ENCODE data around the gene GNS. TPM values are rescaled to one million over a fixed set of nuclear protein-coding genes. Genes with fewer than 3 reads are reported as not detected.

The GNS gene
- polyA plus RNA-seq, 2 of the 4 experiments (the other 2 are of a cell fraction) = 54.3 to 109 TPM

DNA sequence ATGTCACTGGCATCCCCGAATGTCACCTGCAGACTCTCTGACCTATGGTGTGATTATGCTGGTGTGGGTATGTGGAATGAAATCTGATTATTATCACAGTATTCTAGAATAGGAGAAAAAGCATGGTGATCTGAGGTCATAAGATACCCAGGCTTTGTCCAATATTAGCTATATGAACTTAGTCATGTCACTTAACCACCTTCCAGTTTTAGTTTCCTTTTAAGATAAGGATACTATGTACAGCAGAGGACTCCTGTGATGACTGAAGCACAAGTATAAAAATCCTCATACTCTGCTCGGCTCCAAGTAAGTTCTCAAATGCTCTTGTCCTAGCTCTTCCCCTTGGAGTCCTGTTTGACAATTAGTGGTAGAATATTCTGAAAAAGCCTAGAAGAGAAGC lies 2.8 kb downstream of the GNS start:
- no peak for FAIRE-seq

DNA sequence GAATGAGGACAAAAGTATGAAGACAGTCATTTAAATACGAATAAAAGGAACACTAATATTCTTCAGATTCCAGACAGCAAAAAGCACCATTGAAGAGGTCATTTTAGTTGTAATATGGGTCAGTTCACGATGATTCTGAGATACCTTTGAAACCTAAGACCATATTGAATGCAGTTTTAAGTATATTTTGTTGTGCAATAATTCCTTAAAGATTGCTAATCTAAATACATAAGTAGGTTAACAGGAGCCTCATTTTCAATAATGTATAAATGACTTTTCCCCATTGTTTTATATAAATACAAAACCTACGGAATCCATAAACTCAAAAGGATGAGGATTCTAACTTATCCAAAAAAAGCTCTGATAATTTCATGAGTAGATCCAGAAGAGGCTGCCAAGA lies 5.8 kb downstream of the GNS start:
- no peak for ATAC-seq
- no peak overlapping the region for H3K27ac ChIP-seq
- H3K4me1 ChIP-seq = peaks cover 8% of the 10 kb centered on the region; the same call in 2 of the 3 replicates
- ChIA-PET POLR2A (no interaction called here), CTCF (interaction anchor here (1.5 kb wide), 1 partner anchor 48 kb away, joined by 5 read pairs; no protein-coding TSS in a partner anchor)
- TF ChIP-seq CBX2 (IDR thresholded peaks at IDR 0.05; ENCODE audit: borderline replicate concordance, low read depth) (no peak), FOSB (CRISPR knock-in tag; IDR thresholded peaks at IDR 0.05) (no peak), ESRRA (IDR thresholded peaks at IDR 0.05; ENCODE audit: borderline replicate concordance, low read length) (no peak), JUNB (IDR thresholded peaks at IDR 0.05) (no peak), RARB (CRISPR knock-in tag; IDR thresholded peaks at IDR 0.05) (no peak), ZSCAN20 (CRISPR knock-in tag; IDR thresholded peaks at IDR 0.05) (no peak), TP53 (CRISPR knock-in tag; IDR thresholded peaks at IDR 0.05) (no peak), FOXS1 (CRISPR knock-in tag; IDR thresholded peaks at IDR 0.05) (no peak)
- TF ChIP-seq, protein P1, sequence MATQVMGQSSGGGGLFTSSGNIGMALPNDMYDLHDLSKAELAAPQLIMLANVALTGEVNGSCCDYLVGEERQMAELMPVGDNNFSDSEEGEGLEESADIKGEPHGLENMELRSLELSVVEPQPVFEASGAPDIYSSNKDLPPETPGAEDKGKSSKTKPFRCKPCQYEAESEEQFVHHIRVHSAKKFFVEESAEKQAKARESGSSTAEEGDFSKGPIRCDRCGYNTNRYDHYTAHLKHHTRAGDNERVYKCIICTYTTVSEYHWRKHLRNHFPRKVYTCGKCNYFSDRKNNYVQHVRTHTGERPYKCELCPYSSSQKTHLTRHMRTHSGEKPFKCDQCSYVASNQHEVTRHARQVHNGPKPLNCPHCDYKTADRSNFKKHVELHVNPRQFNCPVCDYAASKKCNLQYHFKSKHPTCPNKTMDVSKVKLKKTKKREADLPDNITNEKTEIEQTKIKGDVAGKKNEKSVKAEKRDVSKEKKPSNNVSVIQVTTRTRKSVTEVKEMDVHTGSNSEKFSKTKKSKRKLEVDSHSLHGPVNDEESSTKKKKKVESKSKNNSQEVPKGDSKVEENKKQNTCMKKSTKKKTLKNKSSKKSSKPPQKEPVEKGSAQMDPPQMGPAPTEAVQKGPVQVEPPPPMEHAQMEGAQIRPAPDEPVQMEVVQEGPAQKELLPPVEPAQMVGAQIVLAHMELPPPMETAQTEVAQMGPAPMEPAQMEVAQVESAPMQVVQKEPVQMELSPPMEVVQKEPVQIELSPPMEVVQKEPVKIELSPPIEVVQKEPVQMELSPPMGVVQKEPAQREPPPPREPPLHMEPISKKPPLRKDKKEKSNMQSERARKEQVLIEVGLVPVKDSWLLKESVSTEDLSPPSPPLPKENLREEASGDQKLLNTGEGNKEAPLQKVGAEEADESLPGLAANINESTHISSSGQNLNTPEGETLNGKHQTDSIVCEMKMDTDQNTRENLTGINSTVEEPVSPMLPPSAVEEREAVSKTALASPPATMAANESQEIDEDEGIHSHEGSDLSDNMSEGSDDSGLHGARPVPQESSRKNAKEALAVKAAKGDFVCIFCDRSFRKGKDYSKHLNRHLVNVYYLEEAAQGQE (IDR thresholded peaks at IDR 0.05) = no peak
- TF ChIP-seq, protein P2, sequence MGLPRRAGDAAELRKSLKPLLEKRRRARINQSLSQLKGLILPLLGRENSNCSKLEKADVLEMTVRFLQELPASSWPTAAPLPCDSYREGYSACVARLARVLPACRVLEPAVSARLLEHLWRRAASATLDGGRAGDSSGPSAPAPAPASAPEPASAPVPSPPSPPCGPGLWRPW (IDR thresholded peaks at IDR 0.05) = no peak
- TF ChIP-seq, protein P3, sequence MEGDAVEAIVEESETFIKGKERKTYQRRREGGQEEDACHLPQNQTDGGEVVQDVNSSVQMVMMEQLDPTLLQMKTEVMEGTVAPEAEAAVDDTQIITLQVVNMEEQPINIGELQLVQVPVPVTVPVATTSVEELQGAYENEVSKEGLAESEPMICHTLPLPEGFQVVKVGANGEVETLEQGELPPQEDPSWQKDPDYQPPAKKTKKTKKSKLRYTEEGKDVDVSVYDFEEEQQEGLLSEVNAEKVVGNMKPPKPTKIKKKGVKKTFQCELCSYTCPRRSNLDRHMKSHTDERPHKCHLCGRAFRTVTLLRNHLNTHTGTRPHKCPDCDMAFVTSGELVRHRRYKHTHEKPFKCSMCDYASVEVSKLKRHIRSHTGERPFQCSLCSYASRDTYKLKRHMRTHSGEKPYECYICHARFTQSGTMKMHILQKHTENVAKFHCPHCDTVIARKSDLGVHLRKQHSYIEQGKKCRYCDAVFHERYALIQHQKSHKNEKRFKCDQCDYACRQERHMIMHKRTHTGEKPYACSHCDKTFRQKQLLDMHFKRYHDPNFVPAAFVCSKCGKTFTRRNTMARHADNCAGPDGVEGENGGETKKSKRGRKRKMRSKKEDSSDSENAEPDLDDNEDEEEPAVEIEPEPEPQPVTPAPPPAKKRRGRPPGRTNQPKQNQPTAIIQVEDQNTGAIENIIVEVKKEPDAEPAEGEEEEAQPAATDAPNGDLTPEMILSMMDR (IDR thresholded peaks at IDR 0.05) = no peak
- no peak for FAIRE-seq
- no peak overlapping the region for H3K4me2 ChIP-seq
- H3K4me3 ChIP-seq = no peak overlapping the region
- 78% methylated on average over 3 of the region's 3 CpGs for WGBS (ENCODE audit: missing lambda C conversion rate)
- H3K9me3 ChIP-seq = no peaks in the 10 kb centered on the region
- no peak for DNase-seq (ENCODE audit: low read depth in 1 of 2, low spot score in 1 of 2)

More for the DNA sequence above, 2.8 kb downstream of the GNS start:
- POLR2A ChIA-PET = interaction anchor here (1.1 kb wide), 1 partner anchor 40 kb away, joined by 3 read pairs; no protein-coding TSS in a partner anchor
- H3K4me2 ChIP-seq = no peak overlapping the region
- TF ChIP-seq, protein P4, sequence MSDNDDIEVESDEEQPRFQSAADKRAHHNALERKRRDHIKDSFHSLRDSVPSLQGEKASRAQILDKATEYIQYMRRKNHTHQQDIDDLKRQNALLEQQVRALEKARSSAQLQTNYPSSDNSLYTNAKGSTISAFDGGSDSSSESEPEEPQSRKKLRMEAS (IDR thresholded peaks at IDR 0.05) = no peak
- TF ChIP-seq HOXB13 (CRISPR knock-in tag; IDR thresholded peaks at IDR 0.05; ENCODE audit: low read depth) (no peak), FOSL2 (IDR thresholded peaks at IDR 0.05) (no peak), FOSL2 (CRISPR knock-in tag; IDR thresholded peaks at IDR 0.05) (no peak), CEBPB (IDR thresholded peaks at IDR 0.05) (no peak), TP53 (CRISPR knock-in tag; IDR thresholded peaks at IDR 0.05) (no peak), EHF (CRISPR knock-in tag; IDR thresholded peaks at IDR 0.05) (no peak), MYC (IDR thresholded peaks at IDR 0.05; ENCODE audit: borderline replicate concordance, low read length) (no peak), ESRRA (IDR thresholded peaks at IDR 0.05; ENCODE audit: borderline replicate concordance, low read length) (no peak), ZNF302 (CRISPR knock-in tag; IDR thresholded peaks at IDR 0.05) (no peak)
- TF ChIP-seq, protein P2 (IDR thresholded peaks at IDR 0.05) = no peak
- TF ChIP-seq, protein P5, sequence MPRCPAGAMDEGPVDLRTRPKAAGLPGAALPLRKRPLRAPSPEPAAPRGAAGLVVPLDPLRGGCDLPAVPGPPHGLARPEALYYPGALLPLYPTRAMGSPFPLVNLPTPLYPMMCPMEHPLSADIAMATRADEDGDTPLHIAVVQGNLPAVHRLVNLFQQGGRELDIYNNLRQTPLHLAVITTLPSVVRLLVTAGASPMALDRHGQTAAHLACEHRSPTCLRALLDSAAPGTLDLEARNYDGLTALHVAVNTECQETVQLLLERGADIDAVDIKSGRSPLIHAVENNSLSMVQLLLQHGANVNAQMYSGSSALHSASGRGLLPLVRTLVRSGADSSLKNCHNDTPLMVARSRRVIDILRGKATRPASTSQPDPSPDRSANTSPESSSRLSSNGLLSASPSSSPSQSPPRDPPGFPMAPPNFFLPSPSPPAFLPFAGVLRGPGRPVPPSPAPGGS (IDR thresholded peaks at IDR 0.05) = no peak
- TF ChIP-seq, protein P6, sequence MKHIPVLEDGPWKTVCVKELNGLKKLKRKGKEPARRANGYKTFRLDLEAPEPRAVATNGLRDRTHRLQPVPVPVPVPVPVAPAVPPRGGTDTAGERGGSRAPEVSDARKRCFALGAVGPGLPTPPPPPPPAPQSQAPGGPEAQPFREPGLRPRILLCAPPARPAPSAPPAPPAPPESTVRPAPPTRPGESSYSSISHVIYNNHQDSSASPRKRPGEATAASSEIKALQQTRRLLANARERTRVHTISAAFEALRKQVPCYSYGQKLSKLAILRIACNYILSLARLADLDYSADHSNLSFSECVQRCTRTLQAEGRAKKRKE (CRISPR knock-in tag; IDR thresholded peaks at IDR 0.05; ENCODE audit: low read depth) = no peak
- DNase-seq (ENCODE audit: low read depth in 1 of 2, low spot score in 1 of 2) (no peak), ATAC-seq (no peak)
- 80% methylated on average over 2 of the region's 2 CpGs for WGBS (ENCODE audit: missing lambda C conversion rate)
- H3K4me3 ChIP-seq = no peak overlapping the region
- peaks cover 15% of the 10 kb centered on the region; the same call in 2 of the 3 replicates for H3K4me1 ChIP-seq
- no peaks in the 10 kb centered on the region for H3K9me3 ChIP-seq
- CTCF ChIA-PET = interaction anchor here (1.2 to 1.3 kb wide), 3 partner anchors 11 to 207 kb away, joined by 3 to 8 read pairs (median 3); no protein-coding TSS in a partner anchor
- H3K27ac ChIP-seq = no peak overlapping the region

All from A549 (cell line).